HepG2 (cell line): ENCODE results near the gene GALR2. TPM values are rescaled to one million over a fixed set of nuclear protein-coding genes. Genes with fewer than 3 reads are reported as not detected.

Experiments used
- AHR ChIP-seq: IDR thresholded peaks from 2 replicates; pipeline ENCODE4 v1.6.1; 2018; ENCODE audit warnings: missing genetic modification reagents, missing compliant biosample characterization
- CTCF ChIP-seq: sonication (generic); formaldehyde crosslinking; IDR thresholded peaks from 2 replicates; pipeline ENCODE4 v1.5.0; 2020; ENCODE audit warnings: mild to moderate bottlenecking, missing genetic modification reagents, moderate library complexity
- FIP1L1 ChIP-seq: fragments of 200-400 bp; formaldehyde crosslinking; IDR thresholded peaks from 2 replicates; pipeline ENCODE4 v1.6.1; 2018; ENCODE audit warnings: low read depth, mild to moderate bottlenecking, low read length, moderate library complexity, borderline replicate concordance; ENCODE audit not compliant: insufficient read depth
- HMG20B ChIP-seq: conservative IDR thresholded peaks from 2 replicates; pipeline ENCODE4 v1.6.1; 2016; ENCODE audit warnings: missing genetic modification reagents, missing compliant biosample characterization
- MAF1 ChIP-seq: sonication (generic); formaldehyde crosslinking; IDR thresholded peaks from 2 replicates; pipeline ENCODE4 v1.5.0; 2020; ENCODE audit warnings: missing genetic modification reagents, borderline replicate concordance
- MIXL1 ChIP-seq: IDR thresholded peaks from 2 replicates; pipeline ENCODE4 v1.6.1; 2016
- SALL2 ChIP-seq: sonication (generic); formaldehyde crosslinking; IDR thresholded peaks from 2 replicates; pipeline ENCODE4 v1.8.1; 2023; ENCODE audit warnings: mild to moderate bottlenecking, missing genetic modification reagents, inconsistent platforms
- TP53 ChIP-seq: sonication (generic); formaldehyde crosslinking; conservative IDR thresholded peaks from 2 replicates; pipeline ENCODE4 v1.4.0; 2020; ENCODE audit warnings: missing genetic modification reagents
- ZBTB43 ChIP-seq: sonication (generic); formaldehyde crosslinking; conservative IDR thresholded peaks from 2 replicates; pipeline ENCODE4 v1.4.0; 2020; ENCODE audit warnings: missing genetic modification reagents
- ZBTB44 ChIP-seq: sonication (generic); formaldehyde crosslinking; IDR thresholded peaks from 2 replicates; pipeline ENCODE4 v1.4.0; 2020; ENCODE audit warnings: missing genetic modification reagents
- ZMAT3 ChIP-seq: sonication (generic); formaldehyde crosslinking; conservative IDR thresholded peaks from 2 replicates; pipeline ENCODE4 v1.7.0; 2021; ENCODE audit warnings: missing genetic modification reagents
- ZNF460 ChIP-seq: sonication (generic); formaldehyde crosslinking; IDR thresholded peaks from 2 replicates; pipeline ENCODE4 v1.5.1; 2020; ENCODE audit warnings: missing genetic modification reagents, mild to moderate bottlenecking, borderline replicate concordance
- ZNF558 ChIP-seq: sonication (generic); formaldehyde crosslinking; IDR thresholded peaks from 2 replicates; pipeline ENCODE4 v1.9.0; 2022; ENCODE audit warnings: mild to moderate bottlenecking, missing genetic modification reagents, borderline replicate concordance
- ZNF678 ChIP-seq: sonication (generic); formaldehyde crosslinking; IDR thresholded peaks from 2 replicates; pipeline ENCODE4 v1.4.0; 2020; ENCODE audit warnings: mild to moderate bottlenecking, missing genetic modification reagents
- ZNF781 ChIP-seq: sonication (generic); formaldehyde crosslinking; IDR thresholded peaks from 2 replicates; pipeline ENCODE4 v1.5.1; 2020; ENCODE audit warnings: borderline replicate concordance, mild to moderate bottlenecking, missing genetic modification reagents; ENCODE audit errors: not compliant biosample characterization
- ZNF878 ChIP-seq: sonication (generic); formaldehyde crosslinking; IDR thresholded peaks from 2 replicates; pipeline ENCODE4 v1.8.1; 2023; ENCODE audit warnings: mild to moderate bottlenecking, missing genetic modification reagents, moderate library complexity
- ZSCAN22 ChIP-seq: sonication (generic); formaldehyde crosslinking; IDR thresholded peaks from 2 replicates; pipeline ENCODE4 v1.4.0; 2020; ENCODE audit warnings: mild to moderate bottlenecking, missing genetic modification reagents
- polyA plus RNA-seq, 8 experiments: library from polyadenylated mRNA; depleted of rRNA in 3 of 8; stranded (reverse) in 7 of 8; unstranded in 1 of 8; fragments of >200 nt; fragmentation: Illumina TruSeq in 4 of 8; extraction: Trizol in 4 of 8; gene quantifications; 2 replicates each; pipeline versions ENCODE4 v1.2.1 to v1.2.3, GENCODE V29; 2011 to 2016; ENCODE audit warnings: low read depth in 4 of 8, missing spikeins in 1 of 8, mixed read lengths in 1 of 8; ENCODE audit not compliant: insufficient read depth in 1 of 8
- total RNA-seq, 5 experiments: library from RNA; depleted of rRNA; stranded (reverse); fragments of >200 nt; fragmentation: Illumina TruSeq; extraction: Trizol; gene quantifications; 2 replicates each; pipeline ENCODE4 v1.2.3, GENCODE V29; 2016; ENCODE audit warnings: low read depth in 1 of 5
- TF ChIP-seq, protein P1 (sequence below): sonication (generic); formaldehyde crosslinking; IDR thresholded peaks from 2 replicates; pipeline ENCODE4 v1.5.0; 2020; ENCODE audit warnings: missing genetic modification reagents, mild to moderate bottlenecking, borderline replicate concordance
- TF ChIP-seq, protein P2 (sequence below): IDR thresholded peaks from 2 replicates; pipeline ENCODE4 v1.6.1; 2012; ENCODE audit warnings: inconsistent platforms
- TF ChIP-seq, protein P3 (sequence below): sonication (generic); formaldehyde crosslinking; IDR thresholded peaks from 2 replicates; pipeline ENCODE4 v1.5.0; 2020; ENCODE audit warnings: missing genetic modification reagents

Gene GALR2
- total and polyA plus RNA-seq, 2 of the 13 experiments (the other 11 are each of a cell fraction or from before 2014, with no cell fraction given): 0.48 to 0.58 TPM

DNA sequence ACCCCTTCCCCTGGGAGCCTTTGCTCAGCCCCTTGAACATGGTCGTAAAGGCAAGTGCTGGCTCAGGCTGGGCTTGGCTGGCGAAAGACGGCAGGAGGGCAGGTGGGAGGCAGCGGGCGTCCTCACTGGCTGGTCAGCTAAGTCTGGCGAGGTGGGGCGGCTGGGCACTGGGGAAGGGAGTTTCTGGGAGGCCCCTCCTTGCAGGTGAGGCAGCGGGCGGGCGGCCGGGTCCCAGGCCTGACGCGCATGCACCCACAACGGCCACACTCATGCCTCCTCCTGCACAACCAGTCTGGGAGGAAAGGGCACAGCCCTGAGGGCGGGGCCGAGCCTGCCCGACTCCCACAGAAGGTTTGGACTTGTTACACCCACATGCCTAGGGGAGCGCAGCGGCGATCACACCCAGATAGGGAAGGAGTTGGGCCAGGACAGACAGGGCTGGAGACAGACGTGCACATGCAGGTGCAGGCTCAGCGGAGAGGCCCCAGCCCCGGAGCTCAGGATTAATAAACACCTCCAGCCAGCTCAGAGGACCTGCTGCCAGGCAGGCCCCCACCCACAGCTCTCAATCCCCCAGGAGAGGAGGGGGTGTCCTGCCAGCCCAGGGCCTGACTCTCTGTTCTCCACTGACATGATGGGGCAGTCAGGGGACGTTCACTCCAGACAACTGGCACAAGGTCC lies 47.3 kb upstream of the GALR2 start, which contains the start of gene EVPL (continued):
- no peak for TF ChIP-seq ZBTB44 (CRISPR knock-in tag)
- peak; percentile 75 for TF ChIP-seq ZNF558
- TF ChIP-seq HMG20B (CRISPR knock-in tag): no peak
- TF ChIP-seq ZNF781 (CRISPR knock-in tag): peak; percentile 49
- no peak for TF ChIP-seq ZNF460 (CRISPR knock-in tag)
- TF ChIP-seq TP53 (CRISPR knock-in tag): no peak
- no peak for TF ChIP-seq CTCF (CRISPR knock-in tag)
- TF ChIP-seq, protein P1, sequence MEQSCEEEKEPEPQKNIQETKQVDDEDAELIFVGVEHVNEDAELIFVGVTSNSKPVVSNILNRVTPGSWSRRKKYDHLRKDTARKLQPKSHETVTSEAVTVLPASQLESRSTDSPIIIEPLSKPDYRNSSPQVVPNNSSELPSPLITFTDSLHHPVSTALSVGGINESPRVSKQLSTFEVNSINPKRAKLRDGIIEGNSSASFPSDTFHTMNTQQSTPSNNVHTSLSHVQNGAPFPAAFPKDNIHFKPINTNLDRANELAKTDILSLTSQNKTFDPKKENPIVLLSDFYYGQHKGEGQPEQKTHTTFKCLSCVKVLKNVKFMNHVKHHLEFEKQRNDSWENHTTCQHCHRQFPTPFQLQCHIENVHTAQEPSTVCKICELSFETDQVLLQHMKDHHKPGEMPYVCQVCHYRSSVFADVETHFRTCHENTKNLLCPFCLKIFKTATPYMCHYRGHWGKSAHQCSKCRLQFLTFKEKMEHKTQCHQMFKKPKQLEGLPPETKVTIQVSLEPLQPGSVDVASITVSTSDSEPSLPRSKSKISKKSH (CRISPR knock-in tag): peak; percentile 93
- no peak for TF ChIP-seq MAF1
- TF ChIP-seq ZNF678 (CRISPR knock-in tag): no peak
- TF ChIP-seq, protein P2, sequence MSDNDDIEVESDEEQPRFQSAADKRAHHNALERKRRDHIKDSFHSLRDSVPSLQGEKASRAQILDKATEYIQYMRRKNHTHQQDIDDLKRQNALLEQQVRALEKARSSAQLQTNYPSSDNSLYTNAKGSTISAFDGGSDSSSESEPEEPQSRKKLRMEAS: peak; percentile 67
- no peak for TF ChIP-seq FIP1L1
- no peak for TF ChIP-seq ZNF878 (CRISPR knock-in tag)
- peak; percentile 71; the same call in 1 of the 2 replicates for TF ChIP-seq SALL2 (CRISPR knock-in tag)
- TF ChIP-seq AHR (CRISPR knock-in tag): 0 out of 2 replicates have a peak, but pooled peaks have one; percentile 35
- no peak for TF ChIP-seq ZMAT3 (CRISPR knock-in tag)
- no peak for TF ChIP-seq ZSCAN22 (CRISPR knock-in tag)
- TF ChIP-seq, protein P3, sequence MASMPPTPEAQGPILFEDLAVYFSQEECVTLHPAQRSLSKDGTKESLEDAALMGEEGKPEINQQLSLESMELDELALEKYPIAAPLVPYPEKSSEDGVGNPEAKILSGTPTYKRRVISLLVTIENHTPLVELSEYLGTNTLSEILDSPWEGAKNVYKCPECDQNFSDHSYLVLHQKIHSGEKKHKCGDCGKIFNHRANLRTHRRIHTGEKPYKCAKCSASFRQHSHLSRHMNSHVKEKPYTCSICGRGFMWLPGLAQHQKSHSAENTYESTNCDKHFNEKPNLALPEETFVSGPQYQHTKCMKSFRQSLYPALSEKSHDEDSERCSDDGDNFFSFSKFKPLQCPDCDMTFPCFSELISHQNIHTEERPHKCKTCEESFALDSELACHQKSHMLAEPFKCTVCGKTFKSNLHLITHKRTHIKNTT (CRISPR knock-in tag): no peak
- no peak for TF ChIP-seq MIXL1
- peak; percentile 67; the same call in 1 of the 2 replicates for TF ChIP-seq ZBTB43 (CRISPR knock-in tag)
